Pancreas (tissue), 10 donors: ENCODE results near the gene OPCML. TPM values are rescaled to one million over a fixed set of nuclear protein-coding genes. Genes with fewer than 3 reads are reported as not detected.

Experiments used
- ATAC-seq, 4 donors: fragments of 200-7000 bp; cut with Tn5 transposase; one replicate each; pipeline versions ENCODE4 v1.8.0 to v1.9.1; 2020; ENCODE audit warnings: mild to moderate bottlenecking in 4 of 4, moderate library complexity in 4 of 4
- DNase-seq, 6 donors: peaks; one replicate each; pipeline ENCODE4 v3.0.0-alpha.2; 2020
- FAIRE-seq: peaks from 2 replicates; lab custom pipeline; 2012; peaks lifted over from hg19 to GRCh38; lab: Jason Lieb, UNC
- H3K27ac ChIP-seq, 4 donors: fragments of 200-600 bp; sonication (generic); 1 replicate in 3 of 4; 2 replicates in 1 of 4; pipeline versions ENCODE4 v1.5.0 to v1.8.0; 2020
- H3K27me3 ChIP-seq, 4 donors: fragments of 200-600 bp; one replicate each; pipeline ENCODE4 v1.8.0; 2021
- H3K36me3 ChIP-seq, 3 donors: fragments of 200-600 bp; sonication (generic) in 1 of 3; one replicate each; pipeline versions ENCODE4 v1.5.0 to v1.8.0; 2020 to 2021
- H3K4me1 ChIP-seq, 3 donors: fragments of 200-600 bp; one replicate each; pipeline ENCODE4 v1.8.0; 2021
- H3K4me3 ChIP-seq, 4 donors: fragments of 200-600 bp; sonication (generic) in 2 of 4; one replicate each; pipeline versions ENCODE4 v1.5.0 to v1.8.0; 2020 to 2021
- H3K9me3 ChIP-seq, 4 donors: fragments of 200-600 bp; one replicate each; pipeline ENCODE4 v1.8.0; 2021
- WGBS, 2 donors: extraction: QIAGEN DNeasy Blood & Tissue Kit; methylation state at CpG; one replicate each; pipeline ENCODE4 v1.1.7; 2013; 5-methylcytosine and 5-hydroxymethylcytosine counted together
- intact Hi-C, 3 donors: fragments of 100-400 bp; cut with DNase I; formaldehyde crosslinking; loops; one replicate each; pipeline versions ENCODE4 v1.11.1 to v1.14.2; 2022
- polyA plus RNA-seq, 2 donors: library from polyadenylated mRNA; stranded (reverse); fragments of 200-250 nt; gene quantifications; one replicate each; pipeline ENCODE4 v1.2.3, GENCODE V29; 2013
- total RNA-seq, 6 donors: library from RNA; stranded (reverse); fragmentation: NEBNext Ultra II Directional in 4 of 6; extraction: Animal tissue kit (Norgen Biotek cat#: 25700) in 4 of 6; gene quantifications; one replicate each; pipeline versions ENCODE4 v1.2.1 to v1.2.4, GENCODE V29; 2021 to 2023
- TF ChIP-seq, protein P1 (sequence below), 4 donors: fragments of 200-600 bp; sonication (generic) in 3 of 4; IDR thresholded peaks; one replicate each; pipeline versions ENCODE4 v1.5.0 to v1.8.0; 2021; ENCODE audit warnings: antibody characterized with exemption in 4 of 4
- donor health status: healthy with polysubstance abuse.
- donor health status: DM: no; HTN: no; CAD: no; lungs with moderate emphysema.
- donor health status: DM: no; HTN: no; CAD: no.
- donor health status: control.
- donor health status: control.
- donor health status: Bipolar disorder and iron deficiency.
- donor health status: DM: yes; HTN: yes; CAD: no.
- donor health status: DM: no; HTN: no; CAD: no.
- donor health status: DM: no; HTN: no; CAD: no.
- donor health status: DM: yes; HTN: yes; CAD: no.

The OPCML gene
- total and polyA plus RNA-seq, 8 donors, result 0.05 to 0.31 (median 0.19) TPM

GRCh38 chr11:133154781-133155180 is 377.5 kb downstream of the OPCML start:
- H3K4me1 ChIP-seq, result no peaks in the 10 kb centered on the region
- TF ChIP-seq, protein P1, sequence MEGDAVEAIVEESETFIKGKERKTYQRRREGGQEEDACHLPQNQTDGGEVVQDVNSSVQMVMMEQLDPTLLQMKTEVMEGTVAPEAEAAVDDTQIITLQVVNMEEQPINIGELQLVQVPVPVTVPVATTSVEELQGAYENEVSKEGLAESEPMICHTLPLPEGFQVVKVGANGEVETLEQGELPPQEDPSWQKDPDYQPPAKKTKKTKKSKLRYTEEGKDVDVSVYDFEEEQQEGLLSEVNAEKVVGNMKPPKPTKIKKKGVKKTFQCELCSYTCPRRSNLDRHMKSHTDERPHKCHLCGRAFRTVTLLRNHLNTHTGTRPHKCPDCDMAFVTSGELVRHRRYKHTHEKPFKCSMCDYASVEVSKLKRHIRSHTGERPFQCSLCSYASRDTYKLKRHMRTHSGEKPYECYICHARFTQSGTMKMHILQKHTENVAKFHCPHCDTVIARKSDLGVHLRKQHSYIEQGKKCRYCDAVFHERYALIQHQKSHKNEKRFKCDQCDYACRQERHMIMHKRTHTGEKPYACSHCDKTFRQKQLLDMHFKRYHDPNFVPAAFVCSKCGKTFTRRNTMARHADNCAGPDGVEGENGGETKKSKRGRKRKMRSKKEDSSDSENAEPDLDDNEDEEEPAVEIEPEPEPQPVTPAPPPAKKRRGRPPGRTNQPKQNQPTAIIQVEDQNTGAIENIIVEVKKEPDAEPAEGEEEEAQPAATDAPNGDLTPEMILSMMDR (IDR thresholded peaks at IDR 0.05), result no peak
- ATAC-seq (no peak), DNase-seq (no peak), FAIRE-seq (no peak)
- no peak overlapping the region for H3K4me3 ChIP-seq
- intact Hi-C loops, result no loop called here
- no peak overlapping the region for H3K27ac ChIP-seq
- 37 to 38% methylated on average over 4 of the region's 4 CpGs for WGBS, 2 donors
- H3K27me3 ChIP-seq, result peaks cover 0 to 5% (median 0%) of the 10 kb centered on the region in 4 donors
- no peaks in the 10 kb centered on the region for H3K9me3 ChIP-seq
- H3K36me3 ChIP-seq, result no peaks in the 10 kb centered on the region

DNA sequence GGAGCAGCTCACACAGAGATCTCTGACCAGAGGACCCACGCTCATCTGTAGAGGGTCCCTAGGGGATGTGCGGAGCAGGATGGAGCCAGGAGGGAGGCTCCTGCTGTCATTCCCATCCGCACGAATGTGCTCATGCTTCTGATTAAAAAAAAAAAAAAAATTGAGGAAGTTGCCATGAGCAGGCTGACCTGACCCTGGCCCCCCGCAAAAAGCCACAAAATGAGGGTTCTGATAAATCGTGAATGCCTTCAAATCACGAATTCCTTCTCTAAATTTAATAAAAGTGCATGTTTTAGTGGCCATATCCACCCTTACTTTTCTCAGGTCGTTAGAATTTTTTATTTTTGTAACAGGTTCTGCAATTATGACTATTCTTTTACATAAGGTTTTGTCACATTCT is 378.2 kb downstream of the OPCML start:
- Histone ChIP-seq H3K4me3 (no peak overlapping the region), H3K27ac (no peak overlapping the region), H3K27me3 (peaks cover 0 to 5% (median 0%) of the 10 kb centered on the region in 4 donors), H3K9me3 (no peaks in the 10 kb centered on the region), H3K36me3 (no peaks in the 10 kb centered on the region), H3K4me1 (no peaks in the 10 kb centered on the region)
- WGBS, 2 donors, result 51 to 62% methylated on average over 8 of the region's 8 CpGs
- TF ChIP-seq, protein P1 (IDR thresholded peaks at IDR 0.05), result no peak
- DNase-seq, result no peak
- no peak for FAIRE-seq
- intact Hi-C loops, result no loop called here
- ATAC-seq, result no peak

DNA sequence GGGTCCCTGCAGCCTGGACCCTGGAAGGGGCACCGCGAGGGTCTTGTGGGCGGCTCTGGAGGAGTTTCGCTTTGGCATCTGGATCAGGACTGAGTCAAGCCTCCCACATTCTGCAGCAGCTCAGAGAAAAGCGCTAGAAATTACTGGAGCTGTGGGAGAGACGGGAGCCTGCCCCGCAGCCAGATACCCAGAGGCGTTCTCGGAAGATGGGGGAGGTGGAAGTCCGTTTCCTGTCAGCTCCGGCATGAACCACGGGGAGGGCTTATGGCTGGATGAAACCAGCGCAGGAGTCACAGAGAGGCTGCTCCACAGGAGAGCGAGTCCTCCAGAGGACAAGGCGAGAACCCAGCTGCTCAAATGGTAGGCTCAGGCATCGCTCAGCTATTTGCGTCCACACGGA is 379.3 kb downstream of the OPCML start:
- Histone ChIP-seq H3K9me3 (no peaks in the 10 kb centered on the region), H3K27ac (no peak overlapping the region), H3K36me3 (no peaks in the 10 kb centered on the region), H3K4me1 (no peaks in the 10 kb centered on the region), H3K27me3 (peaks cover 0 to 5% (median 0%) of the 10 kb centered on the region in 4 donors), H3K4me3 (no peak overlapping the region)
- ATAC-seq (no peak), DNase-seq (no peak), FAIRE-seq (no peak)
- TF ChIP-seq, protein P1 (IDR thresholded peaks at IDR 0.05), result no peak
- intact Hi-C loops, result no loop called here
- WGBS, 2 donors, result 54 to 65% methylated on average over 18 of the region's 18 CpGs

DNA sequence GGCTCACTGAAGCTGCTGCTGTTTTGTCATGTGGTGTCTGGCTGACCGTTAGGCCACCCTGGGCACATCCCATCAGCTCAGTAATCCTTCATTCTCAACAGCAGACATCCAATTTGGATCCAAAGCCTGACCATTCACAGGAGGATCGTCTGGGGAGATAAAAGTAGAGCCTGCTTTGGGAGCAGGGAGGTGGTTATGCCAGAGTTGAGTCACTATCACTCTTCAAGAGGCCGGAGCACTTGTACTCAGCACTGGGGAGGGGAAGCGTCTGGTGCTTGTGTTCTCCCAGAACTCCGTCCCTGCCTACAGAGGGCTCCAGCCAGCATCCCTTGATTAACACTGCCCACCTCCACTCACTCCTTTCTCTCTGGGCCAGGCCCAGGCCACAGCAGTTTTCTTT is 382.6 kb downstream of the OPCML start:
- DNase-seq, result no peak
- 52 to 57% methylated on average over 5 of the region's 5 CpGs for WGBS, 2 donors
- Histone ChIP-seq H3K36me3 (no peaks in the 10 kb centered on the region), H3K27me3 (no peaks in the 10 kb centered on the region), H3K9me3 (no peaks in the 10 kb centered on the region), H3K4me1 (no peaks in the 10 kb centered on the region), H3K4me3 (no peak overlapping the region), H3K27ac (no peak overlapping the region)
- TF ChIP-seq, protein P1 (IDR thresholded peaks at IDR 0.05), result no peak
- no peak for ATAC-seq
- intact Hi-C loops, result loop anchor here in 1 of 3 donors (10.0 kb wide), 1 partner anchor 55 kb away; no protein-coding TSS in a partner anchor
- no peak for FAIRE-seq

- ATAC-seq (no peak), FAIRE-seq (no peak), DNase-seq (no peak)
- Histone ChIP-seq H3K27me3 (no peaks in the 10 kb centered on the region), H3K9me3 (no peaks in the 10 kb centered on the region), H3K4me1 (no peaks in the 10 kb centered on the region), H3K4me3 (no peak overlapping the region), H3K36me3 (no peaks in the 10 kb centered on the region), H3K27ac (no peak overlapping the region)
- 74 to 75% methylated on average over 8 of the region's 8 CpGs for WGBS, 2 donors
- intact Hi-C loops, result loop anchor here in 1 of 3 donors (10.0 kb wide), 1 partner anchor 57 kb away; no protein-coding TSS in a partner anchor
- TF ChIP-seq, protein P1 (IDR thresholded peaks at IDR 0.05), result no peak
These were observed 384.7 kb downstream of the OPCML start for GRCh38 chr11:133147625-133148024.
